GM21723 (cell line): ENCODE data around the gene COMMD8.
A peak's percentile ranks its signal among the peaks of the same experiment; 100 is the strongest.
"Not testable (repeated sequence)": the region's sequence is repeated elsewhere in the genome, so short reads cannot be mapped to it uniquely, and the experiment has no call there.

Experiments
- ATAC-seq: cut with Tn5 transposase; IDR thresholded peaks from one replicate; pipeline ENCODE4 v1.9.1; 2021; ENCODE audit warnings: mild to moderate bottlenecking, moderate library complexity; ENCODE audit not compliant: unreplicated experiment

Gene COMMD8

DNA sequence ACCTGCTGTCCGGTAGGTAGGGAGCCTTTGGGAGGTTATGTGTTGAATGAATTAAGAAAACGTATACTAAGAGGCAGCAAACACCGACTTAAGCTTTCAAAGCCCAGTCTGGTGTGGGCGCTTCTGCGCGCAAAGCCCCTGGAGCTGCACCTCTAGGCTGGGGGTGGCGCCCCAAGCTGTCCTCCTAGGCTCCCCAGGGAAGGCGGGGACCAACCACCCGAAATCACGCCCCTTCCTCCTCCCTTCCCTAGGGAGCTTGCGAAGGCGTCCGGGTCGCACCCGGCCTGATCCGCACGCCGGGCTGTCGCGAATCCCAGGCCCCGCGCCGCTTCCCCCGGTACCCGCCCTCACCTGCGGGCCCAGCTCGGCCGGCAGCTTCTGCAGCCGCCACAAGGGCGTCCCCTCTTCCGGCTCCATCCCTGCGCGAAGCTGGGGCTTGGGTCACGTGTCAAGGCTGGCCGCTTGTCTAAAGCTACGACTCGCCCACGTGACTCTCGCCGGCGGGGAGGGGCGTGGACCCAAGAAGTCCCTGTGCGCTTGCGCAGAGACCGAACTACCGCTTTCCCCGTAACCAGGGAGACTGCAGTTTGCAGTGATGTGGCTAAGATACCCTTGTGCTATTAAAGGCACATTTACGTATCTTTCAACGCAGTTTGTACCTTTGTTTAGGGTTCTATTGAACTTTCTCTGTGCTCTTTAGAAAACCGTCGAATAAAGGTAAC, at the start of gene COMMD8:
Gene COMMD8 (minus strand): TSS at position 468 of the 722 bp plus-strand sequence. CDS start 51 bp downstream, at position 417.
- peak; percentile 90 for ATAC-seq

DNA sequence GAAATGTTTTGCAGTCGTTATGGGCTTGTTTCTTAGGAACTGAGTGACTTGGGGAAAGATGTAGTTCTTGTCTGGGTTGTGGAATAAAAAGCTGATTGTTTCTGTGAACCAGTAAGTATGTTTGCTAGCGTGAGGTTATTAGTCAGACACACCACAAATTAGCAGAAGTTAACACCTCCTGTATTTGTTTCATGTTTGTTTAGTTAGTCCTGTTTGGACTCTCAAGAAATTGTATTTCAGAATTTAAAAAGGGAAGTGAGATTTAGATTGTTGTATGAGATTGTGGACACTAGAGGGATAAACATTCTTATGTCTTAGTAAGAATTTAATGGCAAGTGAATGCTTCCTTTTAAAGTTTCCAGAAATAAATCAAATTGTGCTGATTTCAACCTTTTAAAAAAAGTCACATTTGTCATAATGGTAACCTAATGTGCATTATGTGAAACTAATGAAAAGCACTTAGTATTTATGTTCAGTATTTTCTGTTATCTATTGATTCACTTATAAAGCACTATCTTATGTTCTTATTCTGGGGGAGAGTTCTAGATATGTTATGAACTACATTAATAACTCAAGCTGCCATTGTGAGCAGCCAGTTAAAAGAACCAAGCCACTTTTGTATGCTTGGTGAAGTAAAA, 47.1 kb upstream of the COMMD8 start:
- ATAC-seq, result peak; percentile 97

DNA sequence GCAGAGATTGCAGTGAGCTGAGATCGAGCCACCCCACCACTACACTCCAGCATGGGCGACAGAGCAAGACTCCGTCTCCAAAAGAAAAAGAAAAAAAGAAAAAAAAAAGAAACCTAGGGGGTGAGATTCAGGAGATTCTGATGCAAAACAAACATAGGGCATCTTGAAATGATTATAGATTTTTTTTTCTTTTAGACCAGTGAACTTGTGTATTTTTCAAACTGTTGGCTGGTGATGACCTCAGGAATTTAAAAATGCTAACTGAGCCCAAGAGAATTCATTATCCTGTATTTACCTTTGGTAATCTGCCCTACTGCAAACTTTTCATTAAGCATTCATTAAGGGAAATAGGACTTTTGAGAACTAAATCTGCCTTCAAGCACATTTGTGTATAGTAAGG, 42.2 kb upstream of the COMMD8 start:
- ATAC-seq, result no peak

DNA sequence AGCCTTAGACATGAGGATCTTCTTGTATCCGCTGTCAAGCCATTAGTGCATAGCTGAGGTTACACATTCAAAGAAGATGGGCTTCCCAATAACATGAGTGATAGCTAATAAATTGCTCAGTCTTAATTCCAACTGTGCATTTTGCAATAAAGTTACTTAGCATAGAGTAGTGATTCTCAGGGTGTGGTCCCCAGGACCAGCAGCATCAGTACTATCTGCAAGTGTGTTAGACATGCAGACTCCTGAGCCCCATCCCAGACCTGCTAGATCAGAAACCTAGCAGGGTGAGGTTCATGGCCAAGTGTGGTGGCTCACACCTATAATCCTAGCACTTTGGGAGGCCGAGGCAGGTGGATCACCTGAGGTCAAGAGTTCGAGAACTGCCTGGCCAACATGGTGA, 41.6 kb upstream of the COMMD8 start:
- ATAC-seq, result no peak

DNA sequence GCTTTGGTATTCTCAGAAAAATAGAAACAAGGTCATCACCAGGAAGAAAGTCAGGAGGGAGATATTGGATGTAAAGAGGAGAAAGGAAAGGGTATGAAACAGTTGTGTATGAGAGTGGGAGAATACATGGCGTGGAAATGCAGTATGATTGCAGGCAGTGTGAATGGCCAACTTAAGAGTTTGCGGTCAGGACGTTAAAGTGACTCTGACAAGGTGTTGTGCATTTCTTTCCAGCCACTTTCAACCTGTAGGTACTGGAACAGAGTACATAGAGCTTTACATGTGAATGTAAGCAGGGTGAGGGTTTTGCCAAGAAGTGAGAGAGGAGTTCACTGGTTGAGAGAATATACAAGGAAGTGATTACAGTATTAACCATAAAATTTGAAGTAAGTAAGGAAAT, 37.3 kb upstream of the COMMD8 start:
- peak; percentile 49 for ATAC-seq

DNA sequence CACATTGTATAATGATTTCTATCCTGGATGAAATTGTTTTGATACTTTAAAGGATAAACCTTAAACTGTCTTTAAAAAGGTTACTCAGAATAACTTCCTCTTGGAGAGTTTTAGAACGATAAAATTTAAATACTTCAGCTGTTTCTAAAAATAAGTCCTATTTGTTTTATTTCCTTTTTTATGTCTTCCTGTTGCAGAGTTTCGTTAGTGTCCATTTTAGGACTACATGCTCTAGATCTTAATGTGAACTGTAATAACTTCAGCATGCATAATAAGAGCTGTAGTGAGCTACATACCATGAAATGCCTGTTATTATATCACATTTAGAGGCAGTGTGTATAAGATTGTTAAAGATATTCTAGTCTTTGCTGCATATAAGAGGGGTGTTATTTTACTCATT, 36.2 kb upstream of the COMMD8 start:
- peak; percentile 43 for ATAC-seq

DNA sequence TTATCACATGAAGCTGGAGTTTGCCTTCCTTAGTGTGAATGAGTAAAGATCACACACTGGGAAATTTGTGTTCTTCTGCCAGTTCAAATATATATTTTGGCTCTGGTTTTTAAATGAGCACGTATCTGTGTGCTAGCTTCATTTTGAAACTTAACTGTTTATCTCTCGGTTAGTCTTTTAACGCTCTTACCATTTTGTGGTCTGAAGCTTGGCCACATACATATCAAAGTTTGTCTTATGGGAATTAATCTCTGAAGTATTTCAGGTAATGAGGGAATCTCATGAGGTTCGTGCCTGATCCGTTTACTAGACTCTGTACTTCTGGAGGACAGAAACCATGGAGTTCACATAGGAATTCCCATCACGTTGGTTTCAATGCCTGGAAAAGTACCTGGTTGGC, 35.4 kb upstream of the COMMD8 start:
- ATAC-seq, result no peak

DNA sequence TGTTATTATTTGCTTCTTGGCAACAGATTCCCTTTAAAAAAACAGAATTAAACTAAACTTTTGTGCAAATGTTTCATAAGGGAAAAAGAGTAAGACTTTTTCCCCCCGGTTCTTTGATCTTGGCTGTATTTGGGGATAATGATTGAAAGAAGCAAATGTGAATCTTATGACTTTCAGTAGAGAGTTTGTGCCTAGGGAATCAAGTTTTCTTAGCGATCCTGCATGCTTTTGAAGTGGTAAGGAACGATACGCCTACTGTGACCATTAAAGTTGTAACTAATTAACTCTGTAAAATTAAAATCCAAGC, 30.6 kb upstream of the COMMD8 start:
- ATAC-seq, result no peak

DNA sequence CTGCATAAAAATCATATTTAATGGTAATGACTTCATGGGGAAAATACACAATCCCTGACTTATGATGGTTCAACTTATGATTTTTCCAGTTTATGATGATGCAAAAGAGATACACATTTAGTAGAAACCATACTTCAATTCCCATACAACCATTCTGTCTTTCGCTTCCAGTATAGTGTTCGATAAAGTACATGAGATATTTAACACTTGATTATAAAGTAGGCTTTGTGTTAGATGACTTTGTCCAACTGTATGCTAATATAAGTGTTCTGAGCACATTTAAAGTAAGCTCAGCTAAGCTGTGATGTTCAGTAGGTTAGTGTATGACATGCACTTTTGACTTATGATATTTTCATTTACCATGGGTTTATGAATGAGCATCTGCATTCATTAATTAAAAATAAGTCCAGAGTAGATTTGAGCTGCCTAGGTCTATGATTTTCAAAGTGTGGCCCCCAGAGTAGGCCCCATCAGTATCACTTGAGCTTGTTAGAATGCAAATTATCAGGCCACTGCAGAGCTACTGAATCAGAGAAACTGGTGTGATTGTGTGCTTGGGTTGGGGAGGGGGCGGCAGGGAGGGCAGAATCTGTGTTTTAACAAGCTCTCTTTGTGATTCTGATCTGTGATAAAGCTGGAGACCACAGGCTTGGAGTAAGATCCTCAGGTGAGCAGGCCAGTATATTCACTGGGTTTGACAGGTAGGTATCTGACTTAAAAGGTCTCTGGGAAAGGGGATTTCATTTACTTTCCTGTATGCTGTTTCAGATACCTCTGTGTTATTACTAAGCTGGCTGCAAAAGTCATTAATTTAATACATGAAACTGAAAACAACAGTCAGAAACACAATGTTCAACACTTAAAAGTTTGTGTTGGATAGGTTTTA, 30.0 kb upstream of the COMMD8 start:
- peak; percentile 57 for ATAC-seq

DNA sequence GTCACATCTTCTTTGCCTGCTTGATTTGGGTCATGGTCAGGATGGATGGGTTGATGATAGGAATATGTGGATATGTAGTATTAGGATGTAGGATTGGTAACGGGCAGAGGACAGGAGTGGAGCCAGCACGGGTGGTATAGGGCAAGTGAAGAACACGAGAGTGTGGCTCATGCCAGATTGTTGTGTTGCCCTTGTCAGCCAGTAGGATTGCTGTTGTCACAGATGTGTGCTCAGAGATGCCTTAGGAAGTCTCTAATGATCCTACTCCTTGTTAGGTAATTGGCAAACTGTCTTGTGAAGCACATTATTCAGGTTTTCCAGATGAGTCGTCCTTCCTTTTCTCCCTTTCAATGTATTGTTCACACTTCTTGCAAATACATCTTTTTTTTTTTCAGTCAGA, 27.0 kb upstream of the COMMD8 start:
- peak; percentile 70 for ATAC-seq

DNA sequence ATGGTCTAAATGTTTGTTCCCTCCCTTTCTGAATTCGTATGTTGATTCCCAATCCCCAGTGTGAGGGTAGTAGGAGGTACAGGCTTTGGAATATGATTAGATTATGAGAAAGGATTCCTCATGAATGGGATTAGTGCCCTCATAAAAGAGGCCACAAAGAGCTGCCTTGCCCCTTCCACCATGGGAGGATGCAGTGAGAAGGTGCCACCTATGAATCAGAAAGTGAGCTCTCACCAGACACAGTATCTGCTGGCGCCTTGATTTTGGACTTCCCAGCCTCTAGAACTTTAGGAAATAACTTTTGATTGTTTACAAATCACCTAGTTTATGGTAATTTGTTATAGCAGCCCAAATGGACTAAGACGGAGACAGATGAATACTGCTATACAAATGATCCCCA, 25.2 kb upstream of the COMMD8 start:
- no peak for ATAC-seq

DNA sequence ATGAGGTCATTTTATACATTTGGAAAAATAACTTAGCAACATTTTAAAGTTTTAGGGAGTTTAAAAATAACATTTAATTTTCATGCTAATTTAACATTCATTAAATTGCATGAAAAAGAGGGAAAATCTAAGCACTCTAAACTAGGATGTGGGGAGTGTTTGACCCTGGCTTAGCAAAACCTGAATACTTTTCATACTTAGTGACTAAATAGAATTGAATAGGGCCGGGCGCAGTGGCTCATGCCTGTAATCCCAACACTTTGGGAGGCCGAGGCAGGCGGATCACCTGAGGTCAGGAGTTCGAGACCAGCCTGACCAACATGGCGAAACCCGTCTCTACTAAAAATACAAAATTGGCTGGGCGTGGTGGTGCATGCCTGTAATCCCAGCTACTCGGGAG, 23.2 kb upstream of the COMMD8 start:
- ATAC-seq, result not testable (repeated sequence)

DNA sequence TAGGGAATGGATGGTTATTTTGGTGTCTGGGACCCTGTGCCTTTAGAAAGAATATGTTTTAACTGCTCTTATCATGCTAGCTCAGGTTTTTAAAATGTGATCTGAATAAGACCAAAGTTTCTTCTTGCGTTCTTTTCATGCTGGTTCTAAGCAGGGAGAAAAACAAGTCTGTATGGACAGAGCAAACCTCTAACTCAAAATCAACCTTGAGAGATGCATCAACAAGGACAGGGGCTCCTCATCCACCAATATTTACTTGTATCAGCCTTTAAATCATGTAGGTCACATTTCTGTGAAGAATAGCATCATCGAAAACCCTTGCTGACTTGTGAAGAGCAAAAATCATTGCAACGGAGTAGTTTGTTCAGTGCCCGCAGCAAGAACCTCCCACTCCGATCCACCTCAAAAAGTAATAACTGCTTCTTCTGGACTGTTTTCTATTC, 22.8 kb upstream of the COMMD8 start:
- no peak for ATAC-seq

DNA sequence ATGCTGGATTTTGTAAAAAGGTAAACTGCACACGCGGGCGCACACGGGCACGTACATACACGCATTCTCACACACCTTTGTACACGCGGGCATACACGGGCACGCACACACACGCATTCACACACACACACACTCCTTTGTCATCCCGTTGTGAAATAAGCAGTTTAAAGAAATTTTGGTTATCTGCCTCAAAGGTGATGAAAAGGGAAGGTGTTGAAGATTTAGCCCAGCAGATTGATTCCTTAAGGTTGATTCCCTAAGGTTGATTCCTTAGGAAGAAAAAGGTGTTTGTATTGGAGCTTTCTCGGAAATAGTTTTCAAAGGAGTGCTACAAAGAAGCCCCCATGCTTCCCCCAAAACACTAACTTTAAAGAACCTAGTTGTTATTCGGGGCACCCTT, 22.3 kb upstream of the COMMD8 start:
- ATAC-seq, result peak; percentile 3

DNA sequence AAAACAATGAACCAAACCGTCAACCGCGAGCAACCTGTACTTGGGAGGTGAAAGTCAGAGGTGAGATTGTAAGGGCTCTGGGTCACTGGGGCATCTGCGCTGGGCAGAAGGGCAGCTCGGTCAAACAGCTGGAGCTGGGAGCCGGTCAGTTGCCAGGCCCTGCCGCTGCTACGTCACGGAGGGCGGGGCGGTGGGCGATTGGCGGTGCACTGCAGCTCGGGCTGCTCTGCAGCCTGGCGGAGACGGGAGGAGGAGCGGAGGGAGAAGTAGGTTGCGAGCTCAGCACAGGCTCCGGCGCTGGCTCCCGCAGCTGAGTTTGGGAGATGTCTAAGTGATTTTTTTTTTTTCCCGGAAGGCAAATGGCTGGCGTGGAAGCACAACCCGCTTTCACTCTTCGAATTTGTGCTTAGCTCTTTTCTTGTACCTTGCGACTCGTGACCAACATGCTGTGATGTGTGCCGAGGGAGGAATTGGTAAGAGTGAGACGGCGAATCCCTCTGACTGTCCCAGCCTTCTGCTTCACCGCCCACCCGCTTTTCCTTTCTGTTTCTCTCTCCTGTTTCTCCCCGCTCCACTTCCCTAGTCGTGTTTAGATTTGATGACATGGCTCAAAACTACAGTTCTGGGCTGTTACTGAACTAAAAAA, 21.7 kb upstream of the COMMD8 start, which contains the start of gene ATP10D:
Gene ATP10D (plus strand): TSS at position 229 of the 646 bp plus-strand sequence. CDS start 27,266 bp downstream, outside the sequence.
- ATAC-seq, result peak; percentile 96

DNA sequence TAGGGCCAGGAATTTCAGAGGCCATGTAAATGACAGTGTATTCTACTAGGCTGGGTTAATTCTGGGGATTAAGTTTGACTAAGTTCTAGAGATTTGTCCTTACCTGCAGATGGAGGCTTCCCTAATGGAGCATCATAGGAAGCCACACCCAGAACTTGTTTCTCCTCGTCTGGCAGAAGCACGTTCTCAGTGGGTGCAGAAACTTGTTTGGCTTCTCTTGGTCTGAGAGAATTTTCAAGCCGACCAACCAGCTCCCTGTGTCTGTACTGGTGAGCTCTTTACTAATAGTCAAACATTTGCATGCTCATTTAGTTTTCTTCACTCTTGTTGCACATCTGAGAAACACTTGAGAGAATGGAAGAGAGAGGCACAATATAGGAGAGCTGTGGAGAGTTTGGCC, 20.7 kb upstream of the COMMD8 start:
- ATAC-seq, result no peak

DNA sequence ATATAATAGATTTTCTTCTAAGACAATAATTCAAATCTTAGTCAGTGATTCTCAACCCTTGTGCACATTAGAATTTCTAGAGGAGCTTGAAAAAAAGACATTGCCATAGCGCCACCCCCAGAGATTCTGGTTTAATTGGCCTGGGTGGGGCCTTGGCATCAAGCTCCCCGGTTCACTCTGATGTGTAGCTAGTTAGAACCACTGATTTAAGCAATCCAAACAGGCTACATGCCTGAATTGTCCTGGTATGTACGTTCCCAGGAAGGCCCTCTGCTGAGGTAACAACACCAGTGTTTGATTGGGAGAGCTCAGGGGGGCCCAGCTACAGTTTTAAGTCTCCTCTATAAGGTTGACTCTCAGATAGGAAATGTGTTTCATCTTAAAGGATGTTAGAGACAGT, 20.2 kb upstream of the COMMD8 start:
- ATAC-seq, result no peak

DNA sequence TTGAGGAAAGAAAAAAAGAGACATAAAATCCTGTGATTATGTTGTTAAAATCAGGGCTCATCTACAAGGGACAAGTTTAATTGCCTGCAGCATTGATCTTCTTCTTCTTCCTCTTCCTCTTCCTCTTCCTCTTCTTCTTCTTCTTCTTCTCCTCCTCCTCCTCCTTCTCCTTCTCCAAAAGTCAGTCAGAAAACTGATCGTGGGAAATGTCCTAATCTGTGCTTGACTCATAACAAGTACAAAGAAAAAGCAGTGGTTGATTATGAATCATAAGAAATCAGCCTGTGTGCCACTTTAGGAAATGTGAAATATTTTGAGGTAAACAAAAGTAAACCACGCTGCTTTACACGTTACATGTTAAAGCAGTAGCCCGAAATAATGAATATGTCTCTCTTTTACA, 18.8 kb upstream of the COMMD8 start:
- no peak for ATAC-seq

DNA sequence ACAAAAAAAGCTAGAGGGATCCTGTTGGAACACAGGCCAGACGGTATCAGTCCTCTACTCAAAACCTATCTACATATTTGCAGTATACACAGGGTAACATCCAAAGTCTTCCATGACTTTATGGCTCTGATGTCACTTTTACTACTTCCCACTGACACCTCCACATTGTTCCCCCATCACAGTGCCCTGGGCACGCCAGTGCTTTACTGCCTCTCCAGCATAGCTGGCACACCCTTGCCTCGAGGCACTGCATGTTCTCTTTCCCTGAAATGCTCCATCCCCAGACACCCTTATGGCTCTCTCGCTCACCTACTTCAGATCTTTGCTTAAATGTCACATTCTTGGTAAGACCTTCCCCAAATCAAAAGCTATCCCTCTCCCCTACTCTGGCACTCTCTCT, 15.3 kb upstream of the COMMD8 start:
- ATAC-seq, result no peak

DNA sequence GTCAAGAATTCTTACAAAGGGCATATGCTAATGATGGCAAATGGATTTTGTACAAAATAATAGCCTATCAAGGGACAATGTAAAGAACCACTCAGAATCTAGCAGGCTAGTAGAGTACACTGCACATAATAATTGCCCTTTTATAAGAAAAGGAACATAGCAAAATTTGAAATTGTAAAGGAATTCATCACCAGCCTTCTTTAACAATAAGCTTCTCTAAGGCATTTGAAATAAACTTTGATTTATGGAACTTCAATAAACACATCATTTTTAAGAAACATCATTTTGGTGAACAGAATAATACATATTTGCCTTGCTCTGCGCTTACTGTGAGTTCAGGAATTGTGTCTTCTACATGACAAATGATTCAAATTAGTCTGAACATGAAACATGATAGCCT, 11.9 kb upstream of the COMMD8 start:
- no peak for ATAC-seq

DNA sequence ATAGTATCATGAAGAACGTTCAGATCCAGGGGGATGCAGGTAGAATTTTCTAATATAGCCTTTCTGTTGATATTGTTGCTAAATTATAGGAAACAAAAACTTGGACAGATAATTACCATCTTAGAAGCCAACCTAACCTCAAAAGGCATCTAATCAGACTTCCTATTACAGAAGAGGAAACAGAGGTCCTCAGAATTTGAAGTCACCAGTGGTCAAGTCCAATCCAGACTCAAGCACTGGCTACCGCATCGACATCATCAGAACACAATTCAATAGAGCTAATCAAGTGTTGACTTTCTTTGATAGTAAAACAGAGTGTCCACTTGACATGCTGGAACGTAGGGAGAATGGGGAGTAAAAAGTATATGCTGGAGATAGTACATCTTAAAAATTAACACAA, 11.3 kb upstream of the COMMD8 start:
- no peak for ATAC-seq
